Measurements from ENCODE around the gene DGKG. TPM values are rescaled to one million over a fixed set of nuclear protein-coding genes. Genes with fewer than 3 reads are reported as not detected.

Gene DGKG
- polyA plus RNA-seq, 1 of the 3 experiments (the other 2 are of a cell fraction): 0.12 TPM

GRCh38 chr3:186368717-186369116 is 6.7 kb upstream of the DGKG start:
- no peaks in the 10 kb centered on the region for H3K9me2 ChIP-seq
- no peaks in the 10 kb centered on the region for H3K36me3 ChIP-seq (replicated peaks in 1 of 2; ENCODE audit: control insufficient read depth in 1 of 2, insufficient read depth in 2 of 2, low read length in 1 of 2)
- no peak overlapping the region for H2AFZ ChIP-seq (ENCODE audit: low read depth)
- H3K27ac ChIP-seq (ENCODE audit: low read depth in 2 of 2, low read length in 1 of 2): no peak overlapping the region
- H3F3A ChIP-seq (replicated peaks; ENCODE audit: insufficient read depth): no peaks in the 10 kb centered on the region
- H3K4me1 ChIP-seq (ENCODE audit: control insufficient read depth in 1 of 2, insufficient read depth in 2 of 2, low read depth in 1 of 2, low read length in 1 of 2): no peaks in the 10 kb centered on the region
- POLR2A ChIA-PET: no interaction called here
- H4K20me1 ChIP-seq (ENCODE audit: insufficient read depth): no peaks in the 10 kb centered on the region
- no peaks in the 10 kb centered on the region for H3K79me2 ChIP-seq (ENCODE audit: insufficient read depth)
- TF ChIP-seq IRF3 (IDR thresholded peaks at IDR 0.05; ENCODE audit: low read depth, low read length): no peak
- no peak for TF ChIP-seq RXRA (IDR thresholded peaks at IDR 0.05; ENCODE audit: borderline replicate concordance, low read depth)
- TF ChIP-seq NRF1 (IDR thresholded peaks at IDR 0.05; ENCODE audit: low read depth, low read length): no peak
- no peak for TF ChIP-seq RFX5 (IDR thresholded peaks at IDR 0.05; ENCODE audit: low read length)
- TF ChIP-seq TAF1 (IDR thresholded peaks at IDR 0.05; ENCODE audit: borderline replicate concordance, low read depth, low read length): no peak
- TF ChIP-seq USF1 (IDR thresholded peaks at IDR 0.05; ENCODE audit: borderline replicate concordance, low read depth): no peak
- TF ChIP-seq REST (IDR thresholded peaks at IDR 0.05; ENCODE audit: low read depth, low read length): no peak
- TF ChIP-seq MAX (IDR thresholded peaks at IDR 0.05; ENCODE audit: low read depth): no peak
- no peak for TF ChIP-seq RAD21 (IDR thresholded peaks at IDR 0.05; ENCODE audit: low read length)
- TF ChIP-seq MEF2A (IDR thresholded peaks at IDR 0.05; ENCODE audit: borderline replicate concordance, low read depth): no peak
- TF ChIP-seq POLR2AphosphoS5 (IDR thresholded peaks at IDR 0.05; ENCODE audit: low read depth, low read length): no peak
- no peak for TF ChIP-seq MXI1 (IDR thresholded peaks at IDR 0.05; ENCODE audit: low read depth, low read length)
- TF ChIP-seq TEAD4 (IDR thresholded peaks at IDR 0.05; ENCODE audit: borderline replicate concordance, insufficient read depth): no peak
- TF ChIP-seq SMC3 (IDR thresholded peaks at IDR 0.05; ENCODE audit: low read depth, low read length): no peak
- TF ChIP-seq GABPA (IDR thresholded peaks at IDR 0.05; ENCODE audit: low read depth): no peak
- TF ChIP-seq FOXM1 (IDR thresholded peaks at IDR 0.05; ENCODE audit: low read depth): no peak
- WGBS (ENCODE audit: low lambda C conversion rate): 32% methylated on average over 4 of the region's 4 CpGs
- no peaks in the 10 kb centered on the region for H3K9me3 ChIP-seq
- H3K9ac ChIP-seq: no peak overlapping the region
- DNase-seq: no peak
- H3K4me3 ChIP-seq (ENCODE audit: low read depth in 2 of 2, low read length in 1 of 2): no peak overlapping the region
- no peak overlapping the region for H3K4me2 ChIP-seq
- CTCF ChIA-PET: interaction anchor here (1.6 kb wide), 1 partner anchor 172 kb away, joined by 4 read pairs; no protein-coding TSS in a partner anchor
- H3K27me3 ChIP-seq (ENCODE audit: insufficient read depth): peaks cover 32% of the 10 kb centered on the region
